CD4-positive, alpha-beta T cell (primary cell): Measurements from ENCODE around the gene AKAP12. TPM values are rescaled to one million over a fixed set of nuclear protein-coding genes. Genes with fewer than 3 reads are reported as not detected.
"Not testable (repeated sequence)": the region's sequence is repeated elsewhere in the genome, so short reads cannot be mapped to it uniquely, and the experiment has no call there.

Experiments used
- ATAC-seq: fragments of 200-7000 bp; cut with Tn5 transposase; one replicate; pipeline ENCODE4 v1.10.0; 2022; ENCODE audit warnings: mild to moderate bottlenecking; ENCODE audit not compliant: poor library complexity
- CTCF ChIA-PET: fragments of 350-600 bp; sonication (Branson Sonifier 250); formaldehyde crosslinking; loops from one replicate; lab custom pipeline; 2021; ENCODE audit warnings: antibody characterized with exemption, inconsistent platforms; lab: Charles Lee
- POLR2A ChIA-PET: fragments of 350-600 bp; sonication (Branson Sonifier 250); formaldehyde crosslinking; loops from one replicate; lab custom pipeline; 2021; ENCODE audit warnings: antibody characterized with exemption, inconsistent platforms; lab: Charles Lee
- DNase-seq, 14 experiments: peaks; one replicate each; pipeline ENCODE4 v3.0.0-alpha.2; 2013 to 2020; ENCODE audit warnings: mixed read lengths in 2 of 14
- H3K27ac ChIP-seq, 2 donors: one replicate each; pipeline versions ENCODE4 v1.5.1 to v1.7.0; 2013; ENCODE audit warnings: low read length in 2 of 2, low read depth in 1 of 2, mild to moderate bottlenecking in 1 of 2
- H3K27me3 ChIP-seq, 2 experiments: 1 replicate in 1 of 2; 2 replicates in 1 of 2; pipeline versions ENCODE4 v1.6.1 to v1.7.0; 2013; ENCODE audit warnings: low read length in 2 of 2, control low read depth in 1 of 2, mild to moderate bottlenecking in 1 of 2, moderate library complexity in 1 of 2; ENCODE audit not compliant: insufficient read depth in 2 of 2, control insufficient read depth in 1 of 2
- H3K36me3 ChIP-seq: one replicate; pipeline ENCODE4 v1.6.1; 2013; ENCODE audit warnings: low read length, control low read depth; ENCODE audit not compliant: insufficient read depth
- H3K4me1 ChIP-seq: one replicate; pipeline ENCODE4 v1.6.1; 2013; ENCODE audit warnings: low read length, control low read depth; ENCODE audit not compliant: insufficient read depth
- H3K4me3 ChIP-seq: one replicate; pipeline ENCODE4 v1.5.1; 2013; ENCODE audit warnings: mild to moderate bottlenecking, low read length, moderate library complexity
- H3K9me3 ChIP-seq, 2 experiments: 1 replicate in 1 of 2; 2 replicates in 1 of 2; pipeline versions ENCODE4 v1.6.1 to v1.7.0; 2013; ENCODE audit warnings: low read length in 2 of 2, mild to moderate bottlenecking in 2 of 2, control low read depth in 1 of 2, moderate library complexity in 1 of 2; ENCODE audit not compliant: control insufficient read depth in 1 of 2, insufficient read depth in 1 of 2
- H3K27ac Mint-ChIP-seq: one replicate; pipeline ENCODE4 v1.8.0; 2020; ENCODE audit warnings: mixed read lengths
- H3K27me3 Mint-ChIP-seq: one replicate; pipeline ENCODE4 v1.8.0; 2021; ENCODE audit warnings: mixed read lengths
- H3K36me3 Mint-ChIP-seq: one replicate; pipeline ENCODE4 v1.8.0; 2021; ENCODE audit warnings: low read depth, mixed read lengths
- H3K4me1 Mint-ChIP-seq: one replicate; pipeline ENCODE4 v1.8.0; 2021; ENCODE audit warnings: low read depth, mixed read lengths
- H3K4me3 Mint-ChIP-seq: one replicate; pipeline ENCODE4 v1.8.0; 2020; ENCODE audit warnings: mild to moderate bottlenecking, mixed read lengths
- H3K9me3 Mint-ChIP-seq: one replicate; pipeline ENCODE4 v1.8.0; 2020; ENCODE audit warnings: mixed read lengths
- intact Hi-C, 2 experiments: fragments of 100-400 bp; cut with DNase I in 1 of 2; cut with micrococcal nuclease in 1 of 2; formaldehyde crosslinking; loops; one replicate each; pipeline versions ENCODE4 v1.15.1 to v1.9.0; 2023 to 2025; cut with DNase I, micrococcal nuclease
- total RNA-seq, 174 experiments: library from RNA in 2 of 174; stranded (reverse) in 2 of 174; gene quantifications; one replicate each; pipeline ENCODE4 v1.2.3 and lab custom pipeline; 2021 to 2026
- TF ChIP-seq, protein P1 (sequence below): fragments of 200-600 bp; IDR thresholded peaks from one replicate; pipeline ENCODE4 v1.8.0; 2022; ENCODE audit warnings: antibody characterized with exemption, mild to moderate bottlenecking

Gene AKAP12
- total RNA-seq, 2 experiments from 2014 or later = 0.03 to 0.05 TPM

DNA sequence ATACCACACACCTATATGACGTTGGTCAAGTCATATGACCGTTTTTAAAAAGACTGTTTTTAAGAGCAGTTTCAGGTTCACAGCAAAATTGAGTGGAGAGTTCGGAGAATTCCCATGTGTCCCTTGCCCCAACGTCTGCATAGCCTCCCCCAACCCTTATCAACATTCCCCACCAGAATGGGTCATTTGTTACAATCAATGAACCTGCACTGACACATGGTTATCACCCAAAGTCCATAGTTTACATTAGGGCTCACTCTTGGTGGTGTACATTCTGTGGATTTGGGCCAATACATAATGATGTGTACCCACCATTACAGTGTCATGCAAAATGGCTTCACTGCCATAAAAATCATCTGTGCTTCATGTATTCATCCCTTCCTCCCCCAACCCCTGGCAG lies 99.6 kb downstream of the AKAP12 start:
- intact Hi-C loops = no loop called here
- CTCF ChIA-PET = no interaction called here
- no peak overlapping the region for H3K4me3 ChIP-seq

DNA sequence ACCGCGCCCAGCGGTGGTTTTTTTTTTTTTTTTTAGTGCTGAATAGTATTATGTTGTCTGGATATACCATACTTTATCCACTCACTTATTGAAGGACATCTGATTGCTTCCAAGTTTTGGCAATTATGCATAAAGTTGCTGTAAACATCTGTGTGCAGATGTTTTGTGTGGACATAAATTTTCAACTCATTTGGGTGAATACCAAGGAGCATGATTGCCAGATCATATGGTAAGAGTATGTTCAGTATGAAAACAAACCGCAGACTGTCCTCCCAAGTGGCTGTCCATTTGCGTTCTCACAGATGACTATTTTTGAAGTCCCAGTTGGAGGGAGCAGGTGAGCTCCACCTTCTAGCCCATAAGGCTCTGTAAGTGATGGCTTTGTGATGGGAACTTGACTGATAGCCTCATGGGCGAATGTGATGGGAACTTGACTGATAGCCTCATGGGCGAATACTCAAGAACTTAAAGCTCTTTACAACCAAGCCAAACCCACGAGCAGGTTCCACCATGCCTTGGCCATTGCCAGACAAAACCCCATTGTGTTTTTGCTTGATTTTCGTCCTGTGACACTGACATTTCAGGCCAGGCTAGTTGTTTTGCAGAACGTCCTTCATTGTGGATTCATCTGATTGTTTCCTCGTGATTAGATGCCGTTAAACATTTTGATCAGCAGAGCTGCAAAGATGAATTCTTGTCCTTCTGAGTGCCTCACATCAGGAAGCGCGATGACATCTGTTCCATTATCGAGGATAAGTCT lies 100.6 kb downstream of the AKAP12 start:
- H3K36me3 Mint-ChIP-seq = no peaks in the 10 kb centered on the region
- intact Hi-C loops = no loop called here
- DNase-seq = no peak
- no peaks in the 10 kb centered on the region for H3K4me1 Mint-ChIP-seq
- TF ChIP-seq, protein P1, sequence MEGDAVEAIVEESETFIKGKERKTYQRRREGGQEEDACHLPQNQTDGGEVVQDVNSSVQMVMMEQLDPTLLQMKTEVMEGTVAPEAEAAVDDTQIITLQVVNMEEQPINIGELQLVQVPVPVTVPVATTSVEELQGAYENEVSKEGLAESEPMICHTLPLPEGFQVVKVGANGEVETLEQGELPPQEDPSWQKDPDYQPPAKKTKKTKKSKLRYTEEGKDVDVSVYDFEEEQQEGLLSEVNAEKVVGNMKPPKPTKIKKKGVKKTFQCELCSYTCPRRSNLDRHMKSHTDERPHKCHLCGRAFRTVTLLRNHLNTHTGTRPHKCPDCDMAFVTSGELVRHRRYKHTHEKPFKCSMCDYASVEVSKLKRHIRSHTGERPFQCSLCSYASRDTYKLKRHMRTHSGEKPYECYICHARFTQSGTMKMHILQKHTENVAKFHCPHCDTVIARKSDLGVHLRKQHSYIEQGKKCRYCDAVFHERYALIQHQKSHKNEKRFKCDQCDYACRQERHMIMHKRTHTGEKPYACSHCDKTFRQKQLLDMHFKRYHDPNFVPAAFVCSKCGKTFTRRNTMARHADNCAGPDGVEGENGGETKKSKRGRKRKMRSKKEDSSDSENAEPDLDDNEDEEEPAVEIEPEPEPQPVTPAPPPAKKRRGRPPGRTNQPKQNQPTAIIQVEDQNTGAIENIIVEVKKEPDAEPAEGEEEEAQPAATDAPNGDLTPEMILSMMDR = no peak
- Histone ChIP-seq H3K36me3 (no peaks in the 10 kb centered on the region), H3K27ac (no peak overlapping the region), H3K27me3 (no peaks in the 10 kb centered on the region), H3K4me3 (no peak overlapping the region), H3K4me1 (no peaks in the 10 kb centered on the region), H3K9me3 (peaks cover 0 to 7% of the 10 kb centered on the region in 2 experiments)
- H3K9me3 Mint-ChIP-seq = no peaks in the 10 kb centered on the region
- no peak overlapping the region for H3K4me3 Mint-ChIP-seq
- no peak overlapping the region for H3K27ac Mint-ChIP-seq
- ChIA-PET POLR2A (no interaction called here), CTCF (interaction anchor here (1.7 kb wide), 1 partner anchor 16 kb away, joined by 4 read pairs; no protein-coding TSS in a partner anchor)
- no peaks in the 10 kb centered on the region for H3K27me3 Mint-ChIP-seq
- no peak for ATAC-seq

More for the DNA sequence above, 99.6 kb downstream of the AKAP12 start:
- Histone ChIP-seq H3K4me1 (peaks cover 2% of the 10 kb centered on the region), H3K36me3 (no peaks in the 10 kb centered on the region), H3K27ac (no peak overlapping the region), H3K9me3 (peaks cover 0 to 7% of the 10 kb centered on the region in 2 experiments), H3K27me3 (no peaks in the 10 kb centered on the region)
- no peaks in the 10 kb centered on the region for H3K27me3 Mint-ChIP-seq
- no peak for ATAC-seq
- no peaks in the 10 kb centered on the region for H3K9me3 Mint-ChIP-seq
- peaks cover 5% of the 10 kb centered on the region for H3K4me1 Mint-ChIP-seq
- H3K4me3 Mint-ChIP-seq = no peak overlapping the region
- DNase-seq = no peak
- no peak overlapping the region for H3K27ac Mint-ChIP-seq
- TF ChIP-seq, protein P1 = no peak
- no peaks in the 10 kb centered on the region for H3K36me3 Mint-ChIP-seq
- POLR2A ChIA-PET = no interaction called here

DNA sequence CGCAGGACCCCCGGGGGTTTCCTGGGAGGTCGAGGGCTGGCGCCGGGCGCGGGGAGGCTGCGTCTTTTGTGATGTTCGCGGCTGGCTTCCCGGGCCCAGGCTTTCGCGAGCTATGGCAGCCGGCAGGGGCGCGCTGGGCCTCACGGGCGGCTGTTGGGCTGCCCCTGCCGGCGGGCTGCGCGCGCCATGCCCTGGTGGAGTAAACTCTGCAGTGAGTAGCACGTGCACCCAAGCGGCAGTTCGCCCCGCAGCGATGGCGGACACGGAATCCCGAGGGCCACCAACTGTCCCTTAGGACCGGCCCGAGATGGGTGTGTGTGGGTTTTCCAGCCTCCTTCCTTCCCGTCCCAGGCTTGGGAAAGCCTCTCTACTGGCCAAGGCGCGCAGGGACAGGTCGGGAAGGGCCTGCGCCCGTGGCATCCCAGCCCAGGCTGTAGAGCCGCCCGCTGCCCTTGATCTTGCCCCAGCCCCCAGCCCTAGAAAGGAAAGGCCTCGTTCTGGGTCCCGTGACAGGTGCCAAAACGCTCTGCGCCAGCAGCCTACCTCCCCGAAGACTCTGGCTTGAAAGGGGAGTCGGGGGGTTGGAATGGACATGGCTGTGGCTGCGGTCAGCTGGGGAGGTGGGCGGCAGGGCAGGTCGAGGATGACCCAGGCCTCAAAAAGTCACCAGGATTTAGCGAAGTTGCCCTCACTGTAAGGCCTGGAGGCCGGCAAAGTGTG lies 101.9 kb downstream of the AKAP12 start:
- TF ChIP-seq, protein P1 = no peak
- Mint-ChIP-seq H3K9me3 (no peaks in the 10 kb centered on the region), H3K36me3 (no peaks in the 10 kb centered on the region), H3K27me3 (no peaks in the 10 kb centered on the region), H3K4me1 (no peaks in the 10 kb centered on the region), H3K27ac (no peak overlapping the region), H3K4me3 (no peak overlapping the region)
- Histone ChIP-seq H3K4me3 (no peak overlapping the region), H3K9me3 (peaks cover 0 to 7% of the 10 kb centered on the region in 2 experiments), H3K27ac (no peak overlapping the region), H3K27me3 (no peaks in the 10 kb centered on the region), H3K4me1 (no peaks in the 10 kb centered on the region), H3K36me3 (no peaks in the 10 kb centered on the region)
- POLR2A ChIA-PET = no interaction called here
- intact Hi-C loops = no loop called here
- CTCF ChIA-PET = interaction anchor here (1.7 kb wide), 1 partner anchor 17 kb away, joined by 4 read pairs; no protein-coding TSS in a partner anchor
- no peak for ATAC-seq
- no peak for DNase-seq

DNA sequence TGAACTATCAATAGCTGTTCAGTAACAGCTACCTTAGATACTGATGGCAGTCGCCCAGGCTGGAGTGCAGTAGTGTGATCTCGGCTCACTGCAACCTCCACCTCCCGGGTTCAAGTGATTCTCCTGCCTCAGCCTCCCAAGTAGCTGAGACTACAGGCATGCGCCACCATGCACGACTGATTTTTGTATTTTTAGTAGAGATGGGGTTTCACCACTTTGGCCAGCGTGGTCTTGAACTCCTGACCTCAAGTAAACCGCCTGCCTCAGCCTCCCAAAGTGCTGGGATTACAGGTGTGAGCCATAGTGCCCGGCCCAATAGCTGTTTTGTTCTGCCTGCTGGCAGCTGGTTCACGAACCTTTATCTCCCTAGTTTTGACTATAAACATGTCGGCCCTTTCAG lies 103.0 kb downstream of the AKAP12 start:
- H3K9me3 ChIP-seq, intact Hi-C loops, H3K4me3 Mint-ChIP-seq, H3K27ac Mint-ChIP-seq, H3K36me3 ChIP-seq, H3K27ac ChIP-seq, H3K27me3 ChIP-seq, DNase-seq, H3K4me1 Mint-ChIP-seq, ATAC-seq, H3K36me3 Mint-ChIP-seq, H3K9me3 Mint-ChIP-seq, POLR2A ChIA-PET, H3K4me3 ChIP-seq, H3K27me3 Mint-ChIP-seq, H3K4me1 ChIP-seq: not testable (repeated sequence)
- CTCF ChIA-PET = interaction anchor here (1.0 kb wide), 1 partner anchor 18 kb away, joined by 3 read pairs; no protein-coding TSS in a partner anchor
